ENCODE measurements around the gene FGF18. TPM values are rescaled to one million over a fixed set of nuclear protein-coding genes. Genes with fewer than 3 reads are reported as not detected.

Gene FGF18
- polyA plus RNA-seq, 3 donors: 0.34 to 0.66 (median 0.42) TPM

Other genes starting within 250 kb of the FGF18 start
- not detected for gene TLX3, start 110.4 kb upstream of the FGF18 start, polyA plus RNA-seq (ENCODE audit: insufficient read length in 3 of 3)
- 1,000 to 10,000 TPM; 1,646 to 1,969 (median 1,849) TPM for gene NPM1, start 31.8 kb upstream of the FGF18 start, polyA plus RNA-seq (ENCODE audit: insufficient read length in 3 of 3)

Measured in renal cortex interstitium (tissue), 3 donors.